Measurements from ENCODE around the gene OPN1MW3.
"Not testable (repeated sequence)": the region's sequence is repeated elsewhere in the genome, so short reads cannot be mapped to it uniquely, and the experiment has no call there.

Gene OPN1MW3

DNA sequence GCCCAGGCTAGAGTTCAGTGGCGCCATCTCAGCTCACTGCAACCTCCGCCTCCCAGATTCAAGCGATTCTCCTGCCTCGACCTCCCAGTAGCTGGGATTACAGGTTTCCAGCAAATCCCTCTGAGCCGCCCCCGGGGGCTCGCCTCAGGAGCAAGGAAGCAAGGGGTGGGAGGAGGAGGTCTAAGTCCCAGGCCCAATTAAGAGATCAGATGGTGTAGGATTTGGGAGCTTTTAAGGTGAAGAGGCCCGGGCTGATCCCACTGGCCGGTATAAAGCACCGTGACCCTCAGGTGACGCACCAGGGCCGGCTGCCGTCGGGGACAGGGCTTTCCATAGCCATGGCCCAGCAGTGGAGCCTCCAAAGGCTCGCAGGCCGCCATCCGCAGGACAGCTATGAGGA, at the start of gene OPN1MW3:
TSS of gene OPN1MW3 (plus strand) at position 301 of the 400 bp plus-strand sequence. CDS start at position 339, 38 bp downstream.
- DNase-seq (ENCODE audit: low read depth, low spot score): not testable (repeated sequence)

DNA sequence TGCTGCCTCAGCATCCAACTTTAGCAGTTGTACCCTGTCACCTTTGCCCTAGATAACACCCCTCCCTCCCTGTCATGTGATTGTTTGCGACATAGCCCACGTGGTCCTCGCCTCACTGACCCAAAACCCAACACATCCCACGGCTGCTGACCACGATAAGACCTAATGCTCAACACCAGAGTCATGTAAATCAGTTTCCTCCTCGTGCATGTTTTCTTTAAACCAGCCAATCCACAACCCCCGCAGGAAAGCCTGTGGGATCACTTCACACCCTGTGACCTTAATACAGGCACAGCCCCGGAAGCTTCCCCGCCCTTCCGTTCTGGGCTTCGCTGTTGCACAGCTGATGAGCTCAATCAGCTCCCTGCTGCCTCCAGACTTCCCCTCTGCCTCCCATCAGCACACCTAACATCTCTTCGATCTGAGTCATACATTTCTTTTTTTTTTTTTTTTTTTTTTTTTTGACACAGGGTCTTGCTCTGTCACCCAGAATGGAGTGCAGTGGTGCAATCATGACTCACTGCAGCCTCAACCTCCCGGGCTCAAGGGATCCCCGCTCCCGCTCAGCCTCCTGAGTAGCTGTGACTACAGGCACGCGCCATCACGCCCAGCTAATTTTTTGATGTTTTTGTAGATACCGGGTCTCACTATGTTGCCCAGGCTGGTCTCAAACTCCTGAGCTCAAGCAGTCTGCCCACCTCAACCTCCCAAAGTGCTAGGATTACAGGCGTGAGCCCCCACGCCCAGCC, 47.5 kb upstream of the OPN1MW3 start:
- not testable (repeated sequence) for DNase-seq (ENCODE audit: low read depth, low spot score)

DNA sequence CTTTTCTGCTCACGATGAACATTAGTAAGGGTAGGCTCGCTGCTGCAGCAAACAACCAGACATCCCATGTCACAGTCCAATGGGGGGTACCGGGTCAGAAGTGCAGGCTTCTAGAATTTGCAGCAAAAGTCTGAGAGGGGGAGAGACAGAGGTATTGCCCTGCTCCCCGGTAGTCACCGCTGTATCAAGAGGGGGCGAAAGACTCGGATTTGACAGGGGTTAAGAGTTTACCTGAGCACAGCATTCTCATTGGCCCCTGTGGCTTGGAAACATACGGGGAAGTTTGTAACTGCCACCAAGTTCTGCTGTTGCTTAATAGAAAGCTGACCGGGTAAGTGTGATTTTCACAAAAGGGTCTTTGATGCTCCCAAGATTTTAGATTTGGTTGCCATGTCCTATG, 46.3 kb upstream of the OPN1MW3 start:
- not testable (repeated sequence) for DNase-seq (ENCODE audit: low read depth, low spot score)

DNA sequence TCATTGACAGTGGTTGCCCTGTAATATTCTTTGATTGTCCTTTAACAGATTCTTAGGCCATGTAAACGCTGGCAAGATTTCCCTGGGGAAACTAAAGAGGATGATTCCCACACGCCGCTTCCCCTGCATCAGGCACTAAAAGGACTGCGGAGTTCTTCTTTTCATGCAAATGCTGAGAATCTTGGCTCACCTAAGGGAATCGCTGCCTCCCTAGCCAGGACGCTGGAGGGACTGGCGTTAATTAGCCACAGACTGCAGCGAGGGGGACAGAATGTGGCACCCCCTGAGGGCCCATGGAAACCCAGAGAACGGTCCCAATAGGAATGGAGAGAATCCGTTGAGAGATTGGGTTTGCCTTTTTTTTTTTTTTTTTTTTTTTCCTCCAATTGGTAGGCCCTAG, 45.9 kb upstream of the OPN1MW3 start:
- not testable (repeated sequence) for DNase-seq (ENCODE audit: low read depth, low spot score)

DNA sequence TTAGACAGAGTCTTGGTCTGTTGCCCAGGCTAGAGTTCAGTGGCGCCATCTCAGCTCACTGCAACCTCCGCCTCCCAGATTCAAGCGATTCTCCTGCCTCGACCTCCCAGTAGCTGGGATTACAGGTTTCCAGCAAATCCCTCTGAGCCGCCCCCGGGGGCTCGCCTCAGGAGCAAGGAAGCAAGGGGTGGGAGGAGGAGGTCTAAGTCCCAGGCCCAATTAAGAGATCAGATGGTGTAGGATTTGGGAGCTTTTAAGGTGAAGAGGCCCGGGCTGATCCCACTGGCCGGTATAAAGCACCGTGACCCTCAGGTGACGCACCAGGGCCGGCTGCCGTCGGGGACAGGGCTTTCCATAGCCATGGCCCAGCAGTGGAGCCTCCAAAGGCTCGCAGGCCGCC, 37.9 kb upstream of the OPN1MW3 start, which contains the start of gene OPN1MW2:
TSS of gene OPN1MW2 (plus strand) at position 301 of the 400 bp plus-strand sequence. CDS start at position 361, 60 bp downstream.
- DNase-seq (ENCODE audit: low read depth, low spot score): not testable (repeated sequence)

DNA sequence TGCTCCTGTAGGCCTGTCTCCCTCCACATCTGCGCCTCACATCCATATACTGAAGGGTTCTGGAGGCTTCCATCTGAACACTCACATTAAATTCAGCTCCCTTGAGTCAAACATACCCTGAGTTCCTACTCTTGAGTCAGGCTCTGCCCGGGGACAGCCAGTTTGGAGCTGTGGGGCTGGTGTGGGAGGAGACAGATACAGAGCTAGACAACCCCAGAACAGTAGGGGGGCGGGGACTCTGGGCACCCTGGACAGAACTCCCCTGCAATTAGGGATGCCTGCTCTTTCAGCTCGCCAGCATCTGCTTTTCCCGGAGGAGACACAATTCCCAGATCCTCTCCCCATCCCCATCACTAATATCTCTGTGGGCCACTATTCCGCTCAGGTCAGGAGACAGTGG, 32.1 kb upstream of the OPN1MW3 start:
- DNase-seq (ENCODE audit: low read depth, low spot score): not testable (repeated sequence)

DNA sequence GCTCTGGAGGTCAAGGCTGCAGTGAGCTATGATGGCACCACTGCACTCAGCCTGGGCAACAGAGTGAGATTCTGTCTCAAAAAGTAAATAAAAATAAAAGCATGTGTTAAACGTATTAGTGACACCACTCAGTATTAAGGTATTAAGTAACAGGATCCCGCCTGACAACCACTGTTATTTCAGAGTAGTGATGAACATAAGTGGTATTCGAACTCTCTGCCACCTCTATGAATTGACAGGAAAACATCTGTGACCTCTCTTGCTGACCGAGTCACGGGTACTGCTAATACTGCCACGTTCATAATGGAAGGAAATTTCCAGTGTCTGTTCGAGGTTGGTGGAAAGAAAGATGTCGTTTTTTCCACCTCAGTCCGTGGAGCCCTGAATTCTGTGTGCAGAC, 30.7 kb upstream of the OPN1MW3 start:
- not testable (repeated sequence) for DNase-seq (ENCODE audit: low read depth, low spot score)

DNA sequence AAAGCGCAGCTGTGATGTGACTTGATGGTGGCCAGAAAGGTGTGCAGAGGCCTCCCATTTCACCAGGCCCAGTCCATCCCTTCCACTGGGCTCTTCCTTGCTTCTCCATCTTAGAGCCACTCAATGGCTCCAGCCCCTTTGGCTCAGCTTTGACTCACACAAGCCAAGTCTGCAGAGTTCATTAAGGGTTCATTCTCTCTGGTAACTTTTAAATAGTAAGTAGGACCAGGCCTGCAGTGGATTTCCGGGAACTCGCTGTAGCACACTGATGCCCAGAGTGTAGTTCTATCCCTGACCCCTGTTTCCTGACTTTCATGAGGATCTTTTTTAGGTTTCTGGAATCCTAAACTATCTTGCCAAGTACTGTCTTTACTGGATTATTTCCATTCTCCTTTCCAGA, 25.9 kb upstream of the OPN1MW3 start:
- not testable (repeated sequence) for DNase-seq (ENCODE audit: low read depth, low spot score)

DNA sequence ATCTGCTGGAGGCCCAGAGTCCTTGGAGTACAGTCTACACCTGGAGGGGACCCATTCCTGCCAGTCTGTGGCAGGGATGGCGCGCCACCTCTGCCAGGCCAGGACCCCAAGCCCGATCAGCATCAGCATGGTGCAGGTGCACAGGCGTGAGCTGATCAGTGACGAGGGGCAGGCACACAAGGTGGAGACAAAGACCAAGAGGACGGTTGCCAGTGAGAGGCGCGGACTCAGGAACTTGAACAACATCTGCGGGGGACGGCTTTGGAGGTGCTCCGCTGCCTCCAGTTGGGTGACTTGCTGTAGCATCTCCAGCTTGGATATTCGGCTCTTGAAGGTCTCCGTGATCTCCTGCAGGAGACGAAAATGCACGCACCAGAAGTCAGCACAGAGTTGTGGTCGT, 23.8 kb upstream of the OPN1MW3 start:
- not testable (repeated sequence) for DNase-seq (ENCODE audit: low read depth, low spot score)

DNA sequence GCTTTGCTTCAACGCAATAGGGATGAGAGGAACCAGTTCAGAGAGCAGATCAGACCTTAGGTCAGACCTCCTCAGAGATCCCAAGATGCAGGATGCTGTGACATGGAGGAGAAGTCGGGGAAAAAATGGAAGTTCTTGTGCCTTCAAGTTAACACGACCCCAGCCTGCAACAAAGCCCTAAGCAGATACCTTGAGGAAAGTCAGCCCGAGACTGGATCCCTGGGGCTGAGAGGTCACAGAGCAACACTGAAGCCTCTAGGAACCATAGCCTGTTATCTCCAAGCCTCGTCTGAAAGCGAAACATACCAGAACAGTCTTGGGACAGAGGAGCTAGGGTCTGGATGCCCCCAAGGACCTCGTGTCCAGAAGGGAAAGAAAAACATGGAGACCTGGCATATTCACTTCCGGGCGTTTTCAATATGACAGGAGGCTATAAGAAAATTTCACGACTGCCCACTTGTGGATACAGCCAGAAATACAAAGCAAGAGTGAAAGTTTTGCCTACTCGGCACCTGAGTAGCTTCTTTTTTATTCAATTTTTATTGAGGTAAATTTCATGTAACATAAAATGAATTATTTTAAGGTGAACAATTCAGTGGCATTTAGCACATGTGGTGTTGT, 18.3 kb upstream of the OPN1MW3 start:
- not testable (repeated sequence) for DNase-seq (ENCODE audit: low read depth, low spot score)

DNA sequence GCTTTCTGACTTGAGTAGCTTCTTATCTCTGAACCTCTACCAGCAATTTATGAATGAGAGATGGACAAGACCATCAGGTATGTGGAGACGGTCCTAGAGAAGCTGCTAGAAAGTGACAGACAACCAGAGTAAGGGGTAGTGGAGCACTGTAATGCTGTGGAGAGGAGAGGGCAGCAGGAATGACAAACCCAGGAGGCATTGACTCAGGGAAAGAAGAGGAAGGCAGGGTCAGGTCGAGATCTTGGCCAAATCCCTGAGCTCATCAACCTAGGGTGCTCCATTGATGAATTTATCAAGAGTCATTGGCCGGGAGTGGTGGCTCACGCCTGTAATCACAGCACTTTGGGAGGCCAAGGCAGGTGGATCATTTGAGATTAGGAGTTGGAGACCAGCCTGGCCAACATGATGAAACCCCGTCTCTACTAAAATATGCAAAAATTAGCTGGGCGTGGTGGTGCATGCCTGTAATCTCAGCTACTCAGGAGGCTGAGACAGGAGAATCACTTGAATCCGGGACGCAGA, 17.3 kb upstream of the OPN1MW3 start:
- DNase-seq (ENCODE audit: low read depth, low spot score): not testable (repeated sequence)

DNA sequence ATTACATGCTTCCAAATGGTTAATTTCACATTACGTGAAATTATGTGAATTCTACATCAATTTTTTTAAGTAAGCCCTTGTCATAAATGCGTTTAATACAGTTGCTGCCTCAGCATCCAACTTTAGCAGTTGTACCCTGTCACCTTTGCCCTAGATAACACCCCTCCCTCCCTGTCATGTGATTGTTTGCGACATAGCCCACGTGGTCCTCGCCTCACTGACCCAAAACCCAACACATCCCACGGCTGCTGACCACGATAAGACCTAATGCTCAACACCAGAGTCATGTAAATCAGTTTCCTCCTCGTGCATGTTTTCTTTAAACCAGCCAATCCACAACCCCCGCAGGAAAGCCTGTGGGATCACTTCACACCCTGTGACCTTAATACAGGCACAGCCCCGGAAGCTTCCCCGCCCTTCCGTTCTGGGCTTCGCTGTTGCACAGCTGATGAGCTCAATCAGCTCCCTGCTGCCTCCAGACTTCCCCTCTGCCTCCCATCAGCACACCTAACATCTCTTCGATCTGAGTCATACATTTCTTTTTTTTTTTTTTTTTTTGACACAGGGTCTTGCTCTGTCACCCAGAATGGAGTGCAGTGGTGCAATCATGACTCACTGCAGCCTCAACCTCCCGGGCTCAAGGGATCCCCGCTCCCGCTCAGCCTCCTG, 9.9 kb upstream of the OPN1MW3 start:
- not testable (repeated sequence) for DNase-seq (ENCODE audit: low read depth, low spot score)

DNA sequence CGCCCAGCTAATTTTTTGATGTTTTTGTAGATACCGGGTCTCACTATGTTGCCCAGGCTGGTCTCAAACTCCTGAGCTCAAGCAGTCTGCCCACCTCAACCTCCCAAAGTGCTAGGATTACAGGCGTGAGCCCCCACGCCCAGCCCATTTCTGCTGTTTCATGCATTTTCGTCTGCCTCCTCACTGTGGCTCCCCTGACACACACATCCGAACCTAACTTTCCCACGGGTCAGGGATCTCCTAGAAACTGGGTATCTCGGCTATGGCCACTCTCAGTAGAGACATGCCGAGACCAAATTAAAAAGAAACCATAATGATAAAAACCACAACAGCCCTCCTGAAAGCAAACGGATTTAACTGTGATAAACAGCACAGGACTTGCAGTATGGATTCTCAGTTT, 9.3 kb upstream of the OPN1MW3 start:
- not testable (repeated sequence) for DNase-seq (ENCODE audit: low read depth, low spot score)

DNA sequence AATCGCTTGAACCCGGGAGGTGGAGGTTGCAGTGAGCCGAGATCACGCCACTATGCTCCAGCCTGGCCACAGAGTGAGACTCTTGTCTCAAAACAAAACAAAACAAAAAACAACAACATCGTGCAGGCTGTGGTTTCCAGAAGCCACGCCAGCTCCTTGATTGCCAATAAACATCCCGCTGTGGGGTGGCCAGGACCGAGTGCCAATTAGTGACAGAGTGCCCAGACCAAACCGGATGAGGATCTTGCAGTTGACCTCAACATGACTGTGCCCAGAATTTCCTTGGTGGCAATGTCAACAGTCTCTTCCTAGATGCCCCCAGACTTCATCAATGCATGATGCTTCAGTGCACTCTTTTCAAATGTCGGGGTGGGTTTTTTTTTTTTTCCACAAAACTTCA, 1.3 kb downstream of the OPN1MW3 start:
- DNase-seq (ENCODE audit: low read depth, low spot score): not testable (repeated sequence)

DNA sequence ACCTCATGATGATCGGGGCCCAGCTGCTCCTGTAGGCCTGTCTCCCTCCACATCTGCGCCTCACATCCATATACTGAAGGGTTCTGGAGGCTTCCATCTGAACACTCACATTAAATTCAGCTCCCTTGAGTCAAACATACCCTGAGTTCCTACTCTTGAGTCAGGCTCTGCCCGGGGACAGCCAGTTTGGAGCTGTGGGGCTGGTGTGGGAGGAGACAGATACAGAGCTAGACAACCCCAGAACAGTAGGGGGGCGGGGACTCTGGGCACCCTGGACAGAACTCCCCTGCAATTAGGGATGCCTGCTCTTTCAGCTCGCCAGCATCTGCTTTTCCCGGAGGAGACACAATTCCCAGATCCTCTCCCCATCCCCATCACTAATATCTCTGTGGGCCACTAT, 5.7 kb downstream of the OPN1MW3 start:
- not testable (repeated sequence) for DNase-seq (ENCODE audit: low read depth, low spot score)

DNA sequence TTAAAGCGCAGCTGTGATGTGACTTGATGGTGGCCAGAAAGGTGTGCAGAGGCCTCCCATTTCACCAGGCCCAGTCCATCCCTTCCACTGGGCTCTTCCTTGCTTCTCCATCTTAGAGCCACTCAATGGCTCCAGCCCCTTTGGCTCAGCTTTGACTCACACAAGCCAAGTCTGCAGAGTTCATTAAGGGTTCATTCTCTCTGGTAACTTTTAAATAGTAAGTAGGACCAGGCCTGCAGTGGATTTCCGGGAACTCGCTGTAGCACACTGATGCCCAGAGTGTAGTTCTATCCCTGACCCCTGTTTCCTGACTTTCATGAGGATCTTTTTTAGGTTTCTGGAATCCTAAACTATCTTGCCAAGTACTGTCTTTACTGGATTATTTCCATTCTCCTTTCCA, 11.9 kb downstream of the OPN1MW3 start:
- not testable (repeated sequence) for DNase-seq (ENCODE audit: low read depth, low spot score)

DNA sequence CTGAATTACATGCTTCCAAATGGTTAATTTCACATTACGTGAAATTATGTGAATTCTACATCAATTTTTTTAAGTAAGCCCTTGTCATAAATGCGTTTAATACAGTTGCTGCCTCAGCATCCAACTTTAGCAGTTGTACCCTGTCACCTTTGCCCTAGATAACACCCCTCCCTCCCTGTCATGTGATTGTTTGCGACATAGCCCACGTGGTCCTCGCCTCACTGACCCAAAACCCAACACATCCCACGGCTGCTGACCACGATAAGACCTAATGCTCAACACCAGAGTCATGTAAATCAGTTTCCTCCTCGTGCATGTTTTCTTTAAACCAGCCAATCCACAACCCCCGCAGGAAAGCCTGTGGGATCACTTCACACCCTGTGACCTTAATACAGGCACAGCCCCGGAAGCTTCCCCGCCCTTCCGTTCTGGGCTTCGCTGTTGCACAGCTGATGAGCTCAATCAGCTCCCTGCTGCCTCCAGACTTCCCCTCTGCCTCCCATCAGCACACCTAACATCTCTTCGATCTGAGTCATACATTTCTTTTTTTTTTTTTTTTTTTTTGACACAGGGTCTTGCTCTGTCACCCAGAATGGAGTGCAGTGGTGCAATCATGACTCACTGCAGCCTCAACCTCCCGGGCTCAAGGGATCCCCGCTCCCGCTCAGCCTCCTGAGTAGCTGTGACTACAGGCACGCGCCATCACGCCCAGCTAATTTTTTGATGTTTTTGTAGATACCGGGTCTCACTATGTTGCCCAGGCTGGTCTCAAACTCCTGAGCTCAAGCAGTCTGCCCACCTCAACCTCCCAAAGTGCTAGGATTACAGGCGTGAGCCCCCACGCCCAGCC, 27.3 kb downstream of the OPN1MW3 start:
- DNase-seq (ENCODE audit: low read depth, low spot score): not testable (repeated sequence)

DNA sequence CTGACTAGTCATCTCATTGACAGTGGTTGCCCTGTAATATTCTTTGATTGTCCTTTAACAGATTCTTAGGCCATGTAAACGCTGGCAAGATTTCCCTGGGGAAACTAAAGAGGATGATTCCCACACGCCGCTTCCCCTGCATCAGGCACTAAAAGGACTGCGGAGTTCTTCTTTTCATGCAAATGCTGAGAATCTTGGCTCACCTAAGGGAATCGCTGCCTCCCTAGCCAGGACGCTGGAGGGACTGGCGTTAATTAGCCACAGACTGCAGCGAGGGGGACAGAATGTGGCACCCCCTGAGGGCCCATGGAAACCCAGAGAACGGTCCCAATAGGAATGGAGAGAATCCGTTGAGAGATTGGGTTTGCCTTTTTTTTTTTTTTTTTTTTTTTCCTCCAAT, 29.0 kb downstream of the OPN1MW3 start:
- not testable (repeated sequence) for DNase-seq (ENCODE audit: low read depth, low spot score)

DNA sequence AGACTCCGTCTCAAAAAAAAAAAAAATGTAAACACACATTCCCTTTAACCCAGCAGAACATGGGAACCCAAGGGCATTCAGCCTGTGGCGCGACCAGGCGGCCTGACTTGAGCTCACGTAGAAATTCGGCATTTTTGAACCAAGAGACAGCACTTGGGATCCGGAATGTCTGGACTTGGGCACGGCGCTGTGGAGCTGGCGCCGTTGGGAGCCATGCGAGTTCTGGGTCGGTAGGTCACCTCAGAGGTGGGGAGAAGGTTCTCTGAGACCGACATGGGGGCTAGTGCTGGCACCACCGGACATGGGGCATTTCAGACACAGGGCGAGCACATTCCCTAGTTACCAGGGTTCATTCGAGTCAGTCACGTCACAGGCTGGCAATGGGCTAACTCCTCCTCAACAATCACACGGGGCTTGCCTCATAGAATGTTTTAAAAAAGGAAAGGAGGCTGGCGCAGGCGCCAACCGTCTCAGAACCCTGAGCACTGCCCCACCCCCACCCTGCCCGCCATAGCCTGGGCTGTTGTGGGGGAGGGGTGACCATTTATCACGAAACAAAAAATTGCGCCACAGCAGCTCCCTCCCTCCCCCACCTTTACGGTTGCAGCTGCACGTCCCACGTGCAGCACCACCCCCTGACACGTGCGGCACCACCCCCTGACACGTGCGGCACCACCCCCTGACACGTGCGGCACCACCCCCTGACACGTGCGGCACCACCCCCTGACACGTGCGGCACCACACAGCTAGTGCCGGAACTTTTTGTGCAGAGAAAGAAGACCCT, 37.6 kb downstream of the OPN1MW3 start, which contains the start of gene TEX28:
TSS of gene TEX28 (minus strand) at position 334 of the 784 bp plus-strand sequence. CDS start 3,007 bp downstream, outside the sequence.
- DNase-seq (ENCODE audit: low read depth, low spot score): no peak

DNA sequence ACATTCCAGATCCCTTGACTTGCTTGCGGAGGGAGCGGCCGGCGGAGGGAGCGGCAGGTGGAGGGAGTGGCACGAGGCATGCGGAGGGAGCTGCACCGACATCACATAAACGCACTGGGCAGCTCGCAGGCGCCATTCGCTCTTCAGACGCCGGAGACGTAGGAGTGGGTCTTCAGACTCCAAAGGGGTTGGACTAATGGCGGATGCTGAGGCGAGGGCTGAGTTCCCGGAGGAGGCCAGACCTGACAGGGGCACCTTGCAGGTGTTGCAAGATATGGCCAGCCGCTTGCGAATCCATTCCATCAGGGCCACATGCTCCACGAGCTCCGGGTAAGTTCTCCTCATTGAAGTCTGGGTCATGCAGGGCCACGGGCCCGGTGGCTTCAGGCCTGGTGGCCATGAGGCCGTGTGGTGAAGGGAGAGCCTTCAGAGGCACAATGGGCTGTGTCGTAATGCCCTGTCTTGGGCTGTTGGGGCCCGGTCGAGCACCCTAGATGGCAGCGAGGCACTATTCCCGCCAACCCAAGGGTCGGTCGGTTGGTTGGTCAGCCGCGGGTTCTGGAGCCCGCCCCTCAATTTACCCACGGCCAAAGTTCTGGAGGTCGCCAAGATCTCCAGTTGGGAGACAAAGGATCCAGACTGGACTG, 38.4 kb downstream of the OPN1MW3 start, which contains the start of gene TKTL1:
TSS of gene TKTL1 (plus strand) at position 132 of the 647 bp plus-strand sequence. CDS start at position 197, 65 bp downstream.
- DNase-seq (ENCODE audit: low read depth, low spot score): no peak

All from ELF-1 (cell line).